COLO668 (cell line): Measurements from ENCODE around the gene XXYLT1.
"Not testable (repeated sequence)": the region's sequence is repeated elsewhere in the genome, so short reads cannot be mapped to it uniquely, and the experiment has no call there.

ENCODE experiments used
- DNase-seq: peaks from one replicate; lab custom pipeline; 2025; ENCODE audit not compliant: unreplicated experiment; lab: John Stamatoyannopoulos, UW

XXYLT1 gene

GRCh38 chr3:195117978-195118581, 152.9 kb downstream of the XXYLT1 start:
- no peak for DNase-seq

GRCh38 chr3:195116407-195117185, 154.4 kb downstream of the XXYLT1 start:
- no peak for DNase-seq

GRCh38 chr3:195115600-195116406, 155.2 kb downstream of the XXYLT1 start:
- no peak for DNase-seq

- DNase-seq, result no peak
These were observed 156.0 kb downstream of the XXYLT1 start for GRCh38 chr3:195114786-195115599.

- DNase-seq, result no peak
These were observed 157.2 kb downstream of the XXYLT1 start for GRCh38 chr3:195113536-195114425.

- no peak for DNase-seq
These were observed 157.9 kb downstream of the XXYLT1 start for GRCh38 chr3:195113048-195113447.

- DNase-seq, result no peak
These were observed 158.6 kb downstream of the XXYLT1 start for GRCh38 chr3:195112361-195112791.

GRCh38 chr3:195111766-195112165, 159.2 kb downstream of the XXYLT1 start:
- DNase-seq, result no peak

- DNase-seq, result no peak
These were observed 159.6 kb downstream of the XXYLT1 start for GRCh38 chr3:195111319-195111705.

- DNase-seq, result no peak
These were observed 160.2 kb downstream of the XXYLT1 start for GRCh38 chr3:195110647-195111318.

GRCh38 chr3:195109098-195109657, 161.8 kb downstream of the XXYLT1 start:
- DNase-seq, result no peak

- DNase-seq, result no peak
These were observed 163.4 kb downstream of the XXYLT1 start for GRCh38 chr3:195107593-195107992.

- not testable (repeated sequence) for DNase-seq
These were observed 163.9 kb downstream of the XXYLT1 start for GRCh38 chr3:195107031-195107430.

GRCh38 chr3:195106418-195106906, 164.5 kb downstream of the XXYLT1 start:
- DNase-seq, result peak; percentile 53

GRCh38 chr3:195105841-195106417, 165.0 kb downstream of the XXYLT1 start:
- DNase-seq, result no peak

GRCh38 chr3:195105389-195105788, 165.6 kb downstream of the XXYLT1 start:
- no peak for DNase-seq

- no peak for DNase-seq
These were observed 166.6 kb downstream of the XXYLT1 start for GRCh38 chr3:195104340-195104739.

GRCh38 chr3:195103623-195104022, 167.3 kb downstream of the XXYLT1 start:
- DNase-seq, result no peak
